DND-41 (cell line): ENCODE data around the gene SPATA6L.

ENCODE experiments used
- ATAC-seq: fragments of 200-7000 bp; cut with Tn5 transposase; 3 replicates; pipeline ENCODE4 v1.9.1; 2021; ENCODE audit warnings: low read depth; ENCODE audit not compliant: insufficient read depth
- DNase-seq: peaks from one replicate; pipeline ENCODE4 v3.0.0-alpha.2; 2020
- H2AFZ ChIP-seq: 2 replicates; pipeline ENCODE4 v1.6.0; 2012; ENCODE audit warnings: low read depth, low read length
- H3K27ac ChIP-seq: 2 replicates; pipeline ENCODE4 v1.5.1; 2012; ENCODE audit warnings: low read length, inconsistent platforms
- H3K27me3 ChIP-seq: fragments of 200-600 bp; sonication (generic); 2 replicates; pipeline ENCODE4 v1.6.0; 2012; ENCODE audit warnings: low read length, mild to moderate bottlenecking, inconsistent platforms; ENCODE audit not compliant: insufficient read depth, poor library complexity
- H3K36me3 ChIP-seq: 2 replicates; pipeline ENCODE4 v1.5.1; 2012; ENCODE audit warnings: low read length, inconsistent platforms; ENCODE audit not compliant: insufficient read depth
- H3K4me1 ChIP-seq: 2 replicates; pipeline ENCODE4 v1.5.1; 2012; ENCODE audit warnings: mild to moderate bottlenecking, low read length; ENCODE audit not compliant: insufficient read depth
- H3K4me2 ChIP-seq: 2 replicates; pipeline ENCODE4 v1.6.0; 2012; ENCODE audit warnings: mild to moderate bottlenecking, moderate library complexity, low read length, inconsistent platforms; ENCODE audit not compliant: insufficient read depth
- H3K4me3 ChIP-seq, 2 experiments: fragments of 200-600 bp in 1 of 2; shearing (Covaris generic) in 1 of 2; 2 replicates each; pipeline ENCODE4 v1.5.1; 2012 to 2016; ENCODE audit warnings: inconsistent platforms in 2 of 2, low read length in 2 of 2, mild to moderate bottlenecking in 2 of 2, low read depth in 1 of 2, moderate library complexity in 1 of 2
- H3K79me2 ChIP-seq: 2 replicates; pipeline ENCODE4 v1.6.0; 2012; ENCODE audit warnings: low read length, inconsistent platforms; ENCODE audit not compliant: insufficient read depth
- H3K9ac ChIP-seq: 2 replicates; pipeline ENCODE4 v1.6.0; 2012; ENCODE audit warnings: low read depth, mild to moderate bottlenecking, inconsistent platforms, low read length, moderate library complexity
- H3K9me3 ChIP-seq: 2 replicates; pipeline ENCODE4 v1.5.1; 2012; ENCODE audit warnings: low read length, moderate library complexity, mild to moderate bottlenecking, inconsistent platforms; ENCODE audit not compliant: insufficient read depth, severe bottlenecking
- H4K20me1 ChIP-seq: 2 replicates; pipeline ENCODE4 v1.6.0; 2012; ENCODE audit warnings: low read length; ENCODE audit not compliant: insufficient read depth
- EZH2 ChIP-seq: IDR thresholded peaks from 3 replicates; pipeline ENCODE4 v1.6.1; 2012; ENCODE audit warnings: borderline replicate concordance, low read depth, mild to moderate bottlenecking, moderate library complexity, low read length, inconsistent platforms; ENCODE audit not compliant: severe bottlenecking
- TF ChIP-seq, protein P1 (sequence below): IDR thresholded peaks from 2 replicates; pipeline ENCODE4 v1.5.1; 2012; ENCODE audit warnings: borderline replicate concordance, low read length, moderate library complexity, mild to moderate bottlenecking; ENCODE audit not compliant: poor library complexity, severe bottlenecking; ENCODE audit errors: extremely low read depth

SPATA6L gene

DNA sequence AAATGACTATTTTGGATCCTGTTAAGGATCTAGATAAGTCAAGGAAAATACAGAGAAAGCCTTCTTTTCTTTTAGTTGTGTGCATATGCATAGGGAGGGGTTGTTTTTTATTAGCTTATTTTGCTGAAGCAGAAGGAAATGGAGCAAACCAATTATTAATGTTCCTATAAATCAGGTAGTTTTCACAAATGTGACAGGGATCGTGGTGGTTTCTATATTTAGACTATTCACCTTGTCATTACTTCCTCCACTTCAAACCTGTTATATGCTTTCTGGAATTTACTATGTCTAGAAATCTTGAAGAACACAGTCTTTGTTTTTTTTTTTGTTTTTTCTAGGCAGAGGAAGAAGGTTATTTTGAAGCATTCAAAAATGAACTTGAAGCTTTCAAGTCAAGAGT is 35.2 kb upstream of the SPATA6L start:
- Histone ChIP-seq H3K4me2 (no peak overlapping the region), H3K4me3 (no peak overlapping the region), H4K20me1 (no peaks in the 10 kb centered on the region), H3K9me3 (no peaks in the 10 kb centered on the region), H3K36me3 (peaks cover 59% of the 10 kb centered on the region), H2AFZ (no peak overlapping the region), H3K79me2 (0 out of 2 replicates have a peak, but pooled peaks cover under 1% of the 10 kb centered on the region), H3K9ac (no peak overlapping the region), H3K27ac (no peak overlapping the region), H3K4me1 (no peaks in the 10 kb centered on the region), H3K27me3 (no peaks in the 10 kb centered on the region)
- ATAC-seq (no peak), DNase-seq (no peak)
- TF ChIP-seq, protein P1, sequence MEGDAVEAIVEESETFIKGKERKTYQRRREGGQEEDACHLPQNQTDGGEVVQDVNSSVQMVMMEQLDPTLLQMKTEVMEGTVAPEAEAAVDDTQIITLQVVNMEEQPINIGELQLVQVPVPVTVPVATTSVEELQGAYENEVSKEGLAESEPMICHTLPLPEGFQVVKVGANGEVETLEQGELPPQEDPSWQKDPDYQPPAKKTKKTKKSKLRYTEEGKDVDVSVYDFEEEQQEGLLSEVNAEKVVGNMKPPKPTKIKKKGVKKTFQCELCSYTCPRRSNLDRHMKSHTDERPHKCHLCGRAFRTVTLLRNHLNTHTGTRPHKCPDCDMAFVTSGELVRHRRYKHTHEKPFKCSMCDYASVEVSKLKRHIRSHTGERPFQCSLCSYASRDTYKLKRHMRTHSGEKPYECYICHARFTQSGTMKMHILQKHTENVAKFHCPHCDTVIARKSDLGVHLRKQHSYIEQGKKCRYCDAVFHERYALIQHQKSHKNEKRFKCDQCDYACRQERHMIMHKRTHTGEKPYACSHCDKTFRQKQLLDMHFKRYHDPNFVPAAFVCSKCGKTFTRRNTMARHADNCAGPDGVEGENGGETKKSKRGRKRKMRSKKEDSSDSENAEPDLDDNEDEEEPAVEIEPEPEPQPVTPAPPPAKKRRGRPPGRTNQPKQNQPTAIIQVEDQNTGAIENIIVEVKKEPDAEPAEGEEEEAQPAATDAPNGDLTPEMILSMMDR: no peak

DNA sequence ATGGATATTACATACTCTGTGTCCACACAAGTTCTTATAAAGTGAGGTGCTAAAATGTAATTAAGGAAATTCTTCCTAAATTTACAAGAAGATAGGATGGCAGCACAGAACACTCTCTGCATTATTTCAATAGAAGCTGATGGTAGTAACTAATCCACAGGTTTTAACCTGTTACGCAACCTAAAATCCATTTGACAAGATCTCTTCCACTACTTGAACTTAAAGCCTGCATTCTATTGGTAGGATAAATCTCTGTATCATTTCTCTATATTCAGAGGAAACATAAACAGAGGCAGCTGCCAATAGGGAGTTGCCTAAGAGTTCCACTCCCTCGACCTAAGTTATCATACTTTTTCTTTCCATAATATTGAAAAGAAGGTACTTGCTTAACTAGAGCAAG is 34.7 kb upstream of the SPATA6L start:
- Histone ChIP-seq H4K20me1 (no peaks in the 10 kb centered on the region), H3K4me2 (no peak overlapping the region), H3K4me1 (no peaks in the 10 kb centered on the region), H2AFZ (no peak overlapping the region), H3K36me3 (peaks cover 55% of the 10 kb centered on the region), H3K9me3 (no peaks in the 10 kb centered on the region), H3K79me2 (0 out of 2 replicates have a peak, but pooled peaks cover 3% of the 10 kb centered on the region), H3K9ac (no peak overlapping the region), H3K4me3 (no peak overlapping the region), H3K27me3 (no peaks in the 10 kb centered on the region), H3K27ac (no peak overlapping the region)
- DNase-seq (no peak), ATAC-seq (no peak)
- TF ChIP-seq EZH2: no peak
- TF ChIP-seq, protein P1: no peak

DNA sequence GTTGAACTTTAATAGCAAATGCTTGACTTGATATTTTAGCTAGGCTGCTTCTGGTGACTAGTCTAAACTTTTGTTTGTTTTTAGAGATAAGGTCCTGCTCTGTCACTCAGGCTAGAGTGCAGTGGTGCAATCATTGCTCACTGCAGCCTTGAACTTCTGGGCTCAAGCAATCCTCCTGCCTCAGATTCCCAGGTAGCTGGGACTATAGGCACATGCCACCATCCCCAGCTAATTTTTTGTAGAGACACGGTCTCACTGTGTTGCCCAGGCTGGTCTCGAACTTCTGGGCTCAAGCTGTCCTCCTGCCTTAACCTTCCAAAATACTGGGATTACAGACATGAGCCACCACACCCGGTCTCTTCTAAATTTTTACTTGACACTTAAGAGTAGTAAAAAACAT is 33.8 kb upstream of the SPATA6L start:
- H3K36me3 ChIP-seq: peaks cover 53% of the 10 kb centered on the region
- H3K27me3 ChIP-seq: no peaks in the 10 kb centered on the region
- no peak overlapping the region for H3K27ac ChIP-seq
- no peak for ATAC-seq
- no peak overlapping the region for H3K4me2 ChIP-seq
- H3K4me1 ChIP-seq: no peaks in the 10 kb centered on the region
- H3K4me3 ChIP-seq: no peak overlapping the region
- no peak for DNase-seq
- no peaks in the 10 kb centered on the region for H4K20me1 ChIP-seq
- no peak overlapping the region for H2AFZ ChIP-seq
- H3K9ac ChIP-seq: no peak overlapping the region
- 0 out of 2 replicates have a peak, but pooled peaks cover 4% of the 10 kb centered on the region for H3K79me2 ChIP-seq
- TF ChIP-seq EZH2: no peak
- TF ChIP-seq, protein P1: no peak
- no peaks in the 10 kb centered on the region for H3K9me3 ChIP-seq

DNA sequence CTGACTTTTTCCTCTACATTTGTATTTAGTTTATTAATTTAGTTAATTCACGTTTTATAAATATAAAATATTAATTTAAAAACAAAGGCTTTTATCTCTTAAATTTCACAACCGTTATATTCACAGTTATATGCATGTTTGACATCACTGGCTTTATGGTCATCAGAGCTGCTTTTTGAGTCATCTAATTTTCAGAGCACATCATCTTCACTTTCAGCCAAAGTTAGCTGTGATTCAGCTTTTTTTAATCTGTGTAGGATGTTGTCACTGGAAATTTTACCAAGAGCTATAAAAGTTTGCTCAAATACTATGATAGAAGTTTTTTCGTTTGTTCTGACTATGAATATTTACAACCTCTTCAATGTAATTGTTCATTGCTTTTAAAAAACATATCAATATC is 25.5 kb upstream of the SPATA6L start:
- H3K9ac ChIP-seq: no peak overlapping the region
- DNase-seq: no peak
- H3K4me2 ChIP-seq: no peak overlapping the region
- no peaks in the 10 kb centered on the region for H3K9me3 ChIP-seq
- no peak overlapping the region for H3K27ac ChIP-seq
- no peak for TF ChIP-seq EZH2
- TF ChIP-seq, protein P1: no peak
- peaks cover 22% of the 10 kb centered on the region for H3K79me2 ChIP-seq
- H3K36me3 ChIP-seq: peaks cover 32% of the 10 kb centered on the region
- H3K27me3 ChIP-seq: no peaks in the 10 kb centered on the region
- no peaks in the 10 kb centered on the region for H3K4me1 ChIP-seq
- H2AFZ ChIP-seq: no peak overlapping the region
- no peak overlapping the region for H3K4me3 ChIP-seq
- H4K20me1 ChIP-seq: no peaks in the 10 kb centered on the region; the same call in 1 of the 2 replicates
- ATAC-seq: no peak
